ENCODE data around the gene GTF3C1.

Gene GTF3C1

GRCh38 chr16:27421961-27422740 is 127.6 kb downstream of the GTF3C1 start:
- no peak for DNase-seq

GRCh38 chr16:27417047-27417671 is 132.6 kb downstream of the GTF3C1 start:
- no peak for DNase-seq

GRCh38 chr16:27414788-27415431 is 134.8 kb downstream of the GTF3C1 start:
- no peak for DNase-seq

- DNase-seq: no peak
These were observed 135.8 kb downstream of the GTF3C1 start for GRCh38 chr16:27413956-27414355.

- no peak for DNase-seq
These were observed 139.0 kb downstream of the GTF3C1 start for GRCh38 chr16:27410761-27411160.
